T-helper 2 cell treated with Interferon-gamma antibody and Interleukin-4, amounts not matched to agents 5 μg/mL and 100 μg/mL, for 36 hours (primary cell): ENCODE data around the gene ADAMTS17.

ENCODE experiments used
- DNase-seq: peaks from one replicate; pipeline ENCODE4 v3.0.0; 2021; ENCODE audit warnings: low spot score
- H3K27ac Mint-ChIP-seq: one replicate; pipeline ENCODE4 v1.8.0; 2021; ENCODE audit warnings: mild to moderate bottlenecking, mixed read lengths
- H3K27me3 Mint-ChIP-seq: one replicate; pipeline ENCODE4 v1.8.0; 2021; ENCODE audit warnings: low read depth, mixed read lengths
- H3K36me3 Mint-ChIP-seq: one replicate; pipeline ENCODE4 v1.8.0; 2021; ENCODE audit warnings: low read depth, mixed read lengths
- H3K4me1 Mint-ChIP-seq: one replicate; pipeline ENCODE4 v1.8.0; 2021; ENCODE audit warnings: low read depth, mixed read lengths
- H3K4me3 Mint-ChIP-seq: one replicate; pipeline ENCODE4 v1.8.0; 2022; ENCODE audit warnings: mild to moderate bottlenecking, moderate library complexity, mixed read lengths
- H3K9me3 Mint-ChIP-seq: one replicate; pipeline ENCODE4 v1.8.0; 2021; ENCODE audit warnings: mixed read lengths

The ADAMTS17 gene

GRCh38 chr15:100183921-100184495, 157.8 kb downstream of the ADAMTS17 start:
- no peak overlapping the region for H3K27ac Mint-ChIP-seq
- H3K9me3 Mint-ChIP-seq: no peaks in the 10 kb centered on the region
- no peaks in the 10 kb centered on the region for H3K27me3 Mint-ChIP-seq
- H3K36me3 Mint-ChIP-seq: no peaks in the 10 kb centered on the region
- no peaks in the 10 kb centered on the region for H3K4me1 Mint-ChIP-seq
- DNase-seq: no peak
- no peak overlapping the region for H3K4me3 Mint-ChIP-seq

- Mint-ChIP-seq H3K27ac (no peak overlapping the region), H3K9me3 (peaks cover 2% of the 10 kb centered on the region), H3K4me3 (no peak overlapping the region), H3K36me3 (no peaks in the 10 kb centered on the region), H3K4me1 (no peaks in the 10 kb centered on the region), H3K27me3 (no peaks in the 10 kb centered on the region)
- no peak for DNase-seq
Observed at GRCh38 chr15:100180921-100181320, 160.9 kb downstream of the ADAMTS17 start.

GRCh38 chr15:100175406-100176114, 166.2 kb downstream of the ADAMTS17 start:
- Mint-ChIP-seq H3K27ac (no peak overlapping the region), H3K4me1 (peaks cover under 1% of the 10 kb centered on the region), H3K36me3 (no peaks in the 10 kb centered on the region), H3K4me3 (no peak overlapping the region), H3K27me3 (no peaks in the 10 kb centered on the region), H3K9me3 (peaks cover 6% of the 10 kb centered on the region)
- DNase-seq: no peak

GRCh38 chr15:100174904-100175275, 166.9 kb downstream of the ADAMTS17 start:
- Mint-ChIP-seq H3K4me3 (no peak overlapping the region), H3K27ac (no peak overlapping the region), H3K36me3 (no peaks in the 10 kb centered on the region), H3K4me1 (peaks cover 2% of the 10 kb centered on the region), H3K9me3 (peaks cover 6% of the 10 kb centered on the region), H3K27me3 (no peaks in the 10 kb centered on the region)
- no peak for DNase-seq

- Mint-ChIP-seq H3K4me3 (no peak overlapping the region), H3K9me3 (peaks cover 6% of the 10 kb centered on the region), H3K27ac (no peak overlapping the region), H3K36me3 (no peaks in the 10 kb centered on the region), H3K4me1 (peaks cover 2% of the 10 kb centered on the region), H3K27me3 (no peaks in the 10 kb centered on the region)
- DNase-seq: no peak
Observed at GRCh38 chr15:100174159-100174903, 167.4 kb downstream of the ADAMTS17 start.

GRCh38 chr15:100172356-100173024, 169.3 kb downstream of the ADAMTS17 start:
- DNase-seq: no peak
- Mint-ChIP-seq H3K4me3 (no peak overlapping the region), H3K27me3 (no peaks in the 10 kb centered on the region), H3K36me3 (no peaks in the 10 kb centered on the region), H3K4me1 (peaks cover 2% of the 10 kb centered on the region), H3K9me3 (peaks cover 6% of the 10 kb centered on the region), H3K27ac (no peak overlapping the region)

- H3K4me3 Mint-ChIP-seq: no peak overlapping the region
- no peak overlapping the region for H3K27ac Mint-ChIP-seq
- H3K4me1 Mint-ChIP-seq: peaks cover 2% of the 10 kb centered on the region
- no peaks in the 10 kb centered on the region for H3K36me3 Mint-ChIP-seq
- H3K9me3 Mint-ChIP-seq: peaks cover 6% of the 10 kb centered on the region
- no peak for DNase-seq
- no peaks in the 10 kb centered on the region for H3K27me3 Mint-ChIP-seq
Observed at GRCh38 chr15:100171411-100171810, 170.4 kb downstream of the ADAMTS17 start.

GRCh38 chr15:100170291-100171210, 171.2 kb downstream of the ADAMTS17 start:
- no peak overlapping the region for H3K27ac Mint-ChIP-seq
- peaks cover under 1% of the 10 kb centered on the region for H3K9me3 Mint-ChIP-seq
- no peak overlapping the region for H3K4me3 Mint-ChIP-seq
- H3K36me3 Mint-ChIP-seq: no peaks in the 10 kb centered on the region
- no peaks in the 10 kb centered on the region for H3K27me3 Mint-ChIP-seq
- peak; percentile 48 for DNase-seq
- H3K4me1 Mint-ChIP-seq: peaks cover 2% of the 10 kb centered on the region

GRCh38 chr15:100169615-100170290, 172.0 kb downstream of the ADAMTS17 start:
- no peak for DNase-seq
- peaks cover 2% of the 10 kb centered on the region for H3K4me1 Mint-ChIP-seq
- no peaks in the 10 kb centered on the region for H3K27me3 Mint-ChIP-seq
- no peak overlapping the region for H3K27ac Mint-ChIP-seq
- no peaks in the 10 kb centered on the region for H3K36me3 Mint-ChIP-seq
- H3K4me3 Mint-ChIP-seq: no peak overlapping the region
- H3K9me3 Mint-ChIP-seq: no peaks in the 10 kb centered on the region

GRCh38 chr15:100168787-100169186, 173.0 kb downstream of the ADAMTS17 start:
- Mint-ChIP-seq H3K27me3 (no peaks in the 10 kb centered on the region), H3K9me3 (no peaks in the 10 kb centered on the region), H3K4me3 (no peak overlapping the region), H3K27ac (no peak overlapping the region), H3K4me1 (peaks cover 2% of the 10 kb centered on the region), H3K36me3 (no peaks in the 10 kb centered on the region)
- no peak for DNase-seq

GRCh38 chr15:100167884-100168375, 173.8 kb downstream of the ADAMTS17 start:
- no peak for DNase-seq
- H3K4me1 Mint-ChIP-seq: peaks cover 2% of the 10 kb centered on the region
- no peak overlapping the region for H3K4me3 Mint-ChIP-seq
- H3K27ac Mint-ChIP-seq: no peak overlapping the region
- no peaks in the 10 kb centered on the region for H3K36me3 Mint-ChIP-seq
- H3K27me3 Mint-ChIP-seq: no peaks in the 10 kb centered on the region
- H3K9me3 Mint-ChIP-seq: no peaks in the 10 kb centered on the region

GRCh38 chr15:100166313-100166712, 175.5 kb downstream of the ADAMTS17 start:
- DNase-seq: no peak
- no peaks in the 10 kb centered on the region for H3K9me3 Mint-ChIP-seq
- no peaks in the 10 kb centered on the region for H3K27me3 Mint-ChIP-seq
- H3K4me3 Mint-ChIP-seq: no peak overlapping the region
- no peak overlapping the region for H3K27ac Mint-ChIP-seq
- peaks cover 2% of the 10 kb centered on the region for H3K4me1 Mint-ChIP-seq
- H3K36me3 Mint-ChIP-seq: no peaks in the 10 kb centered on the region

GRCh38 chr15:100163961-100164360, 177.8 kb downstream of the ADAMTS17 start:
- Mint-ChIP-seq H3K27me3 (no peaks in the 10 kb centered on the region), H3K36me3 (no peaks in the 10 kb centered on the region), H3K4me3 (no peak overlapping the region), H3K27ac (no peak overlapping the region), H3K4me1 (no peaks in the 10 kb centered on the region), H3K9me3 (no peaks in the 10 kb centered on the region)
- DNase-seq: no peak
